22Rv1 (cell line): ENCODE measurements around the gene DPH7.

Experiments used
- H3K27ac ChIP-seq: fragments of 450-650 bp; 2 replicates; pipeline ENCODE4 v1.5.1; 2017
- ZFX ChIP-seq: fragments of 450-650 bp; IDR thresholded peaks from 2 replicates; pipeline ENCODE4 v1.6.1; 2017; ENCODE audit warnings: antibody characterized with exemption, borderline replicate concordance
- TF ChIP-seq, protein P1 (sequence below): fragments of 450-650 bp; IDR thresholded peaks from 2 replicates; pipeline ENCODE4 v1.5.1; 2017; ENCODE audit warnings: mild to moderate bottlenecking

The DPH7 gene

DNA sequence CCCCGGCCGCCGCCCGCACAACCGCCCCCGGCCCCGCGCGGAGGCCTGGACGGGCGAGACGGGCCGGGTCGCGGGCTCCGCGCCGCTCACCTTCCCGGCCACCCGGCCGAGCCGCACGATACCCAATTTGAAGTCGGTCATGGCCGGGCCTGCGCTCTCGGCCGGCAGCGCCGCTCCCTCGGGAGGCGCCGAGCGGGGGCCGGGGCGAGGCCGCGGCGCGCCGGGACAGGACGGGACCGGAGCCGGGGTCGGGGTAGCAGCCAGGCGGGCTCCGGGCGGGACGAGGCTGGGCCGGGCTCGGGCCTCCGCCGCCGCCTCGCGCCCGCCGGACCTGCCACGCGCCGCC, 11.4 kb upstream of the DPH7 start:
- no peak for TF ChIP-seq ZFX
- TF ChIP-seq, protein P1, sequence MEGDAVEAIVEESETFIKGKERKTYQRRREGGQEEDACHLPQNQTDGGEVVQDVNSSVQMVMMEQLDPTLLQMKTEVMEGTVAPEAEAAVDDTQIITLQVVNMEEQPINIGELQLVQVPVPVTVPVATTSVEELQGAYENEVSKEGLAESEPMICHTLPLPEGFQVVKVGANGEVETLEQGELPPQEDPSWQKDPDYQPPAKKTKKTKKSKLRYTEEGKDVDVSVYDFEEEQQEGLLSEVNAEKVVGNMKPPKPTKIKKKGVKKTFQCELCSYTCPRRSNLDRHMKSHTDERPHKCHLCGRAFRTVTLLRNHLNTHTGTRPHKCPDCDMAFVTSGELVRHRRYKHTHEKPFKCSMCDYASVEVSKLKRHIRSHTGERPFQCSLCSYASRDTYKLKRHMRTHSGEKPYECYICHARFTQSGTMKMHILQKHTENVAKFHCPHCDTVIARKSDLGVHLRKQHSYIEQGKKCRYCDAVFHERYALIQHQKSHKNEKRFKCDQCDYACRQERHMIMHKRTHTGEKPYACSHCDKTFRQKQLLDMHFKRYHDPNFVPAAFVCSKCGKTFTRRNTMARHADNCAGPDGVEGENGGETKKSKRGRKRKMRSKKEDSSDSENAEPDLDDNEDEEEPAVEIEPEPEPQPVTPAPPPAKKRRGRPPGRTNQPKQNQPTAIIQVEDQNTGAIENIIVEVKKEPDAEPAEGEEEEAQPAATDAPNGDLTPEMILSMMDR, result no peak
- peak overlapping the region; percentile 67 for H3K27ac ChIP-seq

DNA sequence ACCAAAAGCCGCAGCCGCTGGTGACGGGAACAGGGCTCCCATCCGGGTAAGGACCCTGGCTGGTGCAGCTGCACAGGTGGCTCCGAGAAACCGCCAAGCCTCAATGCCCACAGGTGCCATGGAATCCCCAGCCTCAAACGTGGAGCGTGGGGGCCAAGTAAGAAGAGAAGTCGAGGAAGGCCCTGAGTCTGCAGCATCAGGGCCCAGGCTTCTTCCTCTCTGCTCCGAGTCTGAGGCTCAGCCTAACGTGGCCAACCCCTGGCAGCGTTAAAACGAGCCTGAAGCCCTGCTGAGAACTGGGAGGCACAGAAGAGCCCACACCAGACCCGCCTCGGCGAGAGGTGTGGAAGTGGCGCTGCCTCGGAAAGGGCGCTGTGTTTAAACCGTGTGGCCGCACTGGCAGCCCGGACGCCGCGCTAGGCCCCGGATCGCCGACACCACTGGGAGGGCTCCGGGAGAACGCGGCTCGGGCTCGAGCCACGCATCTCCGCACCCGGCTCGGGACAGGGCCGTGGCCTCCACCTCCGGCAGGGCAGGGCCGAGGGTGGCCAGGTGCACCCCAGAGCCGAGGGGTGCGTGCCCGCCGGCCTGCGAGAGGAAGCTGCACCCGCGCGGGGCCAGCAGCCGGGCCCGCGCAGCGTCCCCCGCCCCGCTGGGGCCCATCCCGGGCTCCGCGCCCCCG, 10.9 kb upstream of the DPH7 start:
- TF ChIP-seq, protein P1, result no peak
- no peak for TF ChIP-seq ZFX
- peak overlapping the region; percentile 67 for H3K27ac ChIP-seq

GRCh38 chr9:137588891-137589290, 10.2 kb upstream of the DPH7 start:
- no peak for TF ChIP-seq ZFX
- TF ChIP-seq, protein P1, result no peak
- peak overlapping the region; percentile 67 for H3K27ac ChIP-seq

DNA sequence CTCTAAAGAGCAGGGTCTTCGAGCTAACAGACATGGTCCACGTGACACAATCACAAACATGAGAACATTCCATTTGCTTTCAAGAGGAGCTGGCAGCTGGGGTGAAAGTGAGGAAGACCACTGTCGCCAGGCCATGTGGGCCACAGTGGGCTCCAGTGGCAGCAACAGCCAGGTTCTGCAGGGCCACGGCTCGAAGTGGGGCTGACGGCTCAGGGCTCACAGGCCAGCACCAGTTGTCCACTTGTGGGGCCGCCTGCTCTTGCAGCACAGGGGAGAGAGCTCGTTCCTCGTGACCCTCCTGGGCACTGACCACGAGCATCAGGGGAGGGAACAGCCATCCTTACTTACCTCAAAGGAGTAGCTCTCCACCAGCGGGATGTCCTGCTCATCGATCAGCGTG, 9.6 kb upstream of the DPH7 start:
- TF ChIP-seq ZFX, result no peak
- TF ChIP-seq, protein P1, result no peak
- H3K27ac ChIP-seq, result no peak overlapping the region

GRCh38 chr9:137586854-137587253, 8.1 kb upstream of the DPH7 start:
- TF ChIP-seq, protein P1, result no peak
- no peak for TF ChIP-seq ZFX

DNA sequence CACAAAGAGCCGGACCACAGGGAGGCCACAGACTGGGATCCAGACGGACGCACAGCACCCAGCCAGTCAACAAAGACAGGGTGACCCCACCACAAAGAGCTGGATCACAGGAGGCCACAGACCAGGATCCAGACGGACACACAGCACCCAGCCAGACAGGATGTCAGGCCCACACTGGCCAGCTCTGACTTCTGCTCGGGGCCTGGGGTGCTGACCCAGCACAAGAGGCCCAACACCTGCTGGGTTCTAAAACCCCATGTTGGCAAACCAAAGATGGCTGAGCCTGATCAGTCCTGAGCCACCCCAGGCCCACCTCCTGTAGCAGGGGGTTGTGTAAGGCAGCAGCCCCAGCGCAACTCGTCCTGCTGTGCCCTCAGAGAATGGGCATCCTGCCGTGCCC, 5.2 kb upstream of the DPH7 start:
- no peak overlapping the region for H3K27ac ChIP-seq
- no peak for TF ChIP-seq ZFX
- TF ChIP-seq, protein P1, result no peak

More at GRCh38 chr9:137586854-137587253, 8.1 kb upstream of the DPH7 start:
- H3K27ac ChIP-seq, result no peak overlapping the region

DNA sequence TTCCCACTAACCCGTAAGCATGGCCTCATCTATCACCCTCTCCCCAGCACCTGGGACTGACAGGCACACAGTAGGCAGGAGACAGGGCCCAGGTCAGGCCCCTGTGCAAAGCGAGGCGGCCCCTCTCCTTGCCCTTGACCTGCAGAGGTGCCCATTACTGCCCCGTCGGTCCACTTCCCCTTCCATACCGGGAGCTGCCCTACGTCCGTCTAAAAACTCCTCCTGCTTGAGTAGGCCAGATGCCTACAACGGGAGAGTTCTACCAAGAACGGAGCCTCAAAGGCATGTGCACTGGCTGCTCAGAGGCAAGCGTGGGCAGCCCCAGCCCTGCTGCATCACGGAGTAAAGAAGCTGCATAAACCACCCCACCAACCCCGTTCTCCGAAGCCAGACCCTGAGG, 4.6 kb upstream of the DPH7 start:
- H3K27ac ChIP-seq, result no peak overlapping the region
- TF ChIP-seq ZFX, result no peak
- TF ChIP-seq, protein P1, result no peak
